Esophagus squamous epithelium (tissue), 4 donors: Measurements from ENCODE around the gene OSBPL10.

Experiments
- CTCF ChIP-seq, 6 experiments: fragments of 450-650 bp in 4 of 6; fragments of 200-600 bp in 2 of 6; sonication (generic) in 2 of 6; IDR thresholded peaks; one replicate each; pipeline ENCODE4 v1.5.1; 2016 to 2019; ENCODE audit warnings: antibody characterized with exemption in 6 of 6, mild to moderate bottlenecking in 4 of 6, moderate library complexity in 4 of 6
- POLR2A ChIP-seq, 4 donors: fragments of 450-650 bp; IDR thresholded peaks; one replicate each; pipeline ENCODE4 v1.6.1; 2017; ENCODE audit warnings: antibody characterized with exemption in 4 of 4, mild to moderate bottlenecking in 4 of 4, moderate library complexity in 3 of 4

GRCh38 chr3:31808143-31808720, 172.8 kb downstream of the OSBPL10 start:
- TF ChIP-seq CTCF (IDR thresholded peaks at IDR 0.05) (no peak), POLR2A (IDR thresholded peaks at IDR 0.05) (no peak)
